ENCODE results near the gene PTPRCAP. TPM values are rescaled to one million over a fixed set of nuclear protein-coding genes. Genes with fewer than 3 reads are reported as not detected.
"Not testable (repeated sequence)": the region's sequence is repeated elsewhere in the genome, so short reads cannot be mapped to it uniquely, and the experiment has no call there.

Gene PTPRCAP
- total and polyA plus RNA-seq, 2 experiments from 2014 or later: 3.3 to 3.5 TPM

GRCh38 chr11:67405196-67405567, 32.3 kb downstream of the PTPRCAP start (continued):
- TF ChIP-seq, protein P1, sequence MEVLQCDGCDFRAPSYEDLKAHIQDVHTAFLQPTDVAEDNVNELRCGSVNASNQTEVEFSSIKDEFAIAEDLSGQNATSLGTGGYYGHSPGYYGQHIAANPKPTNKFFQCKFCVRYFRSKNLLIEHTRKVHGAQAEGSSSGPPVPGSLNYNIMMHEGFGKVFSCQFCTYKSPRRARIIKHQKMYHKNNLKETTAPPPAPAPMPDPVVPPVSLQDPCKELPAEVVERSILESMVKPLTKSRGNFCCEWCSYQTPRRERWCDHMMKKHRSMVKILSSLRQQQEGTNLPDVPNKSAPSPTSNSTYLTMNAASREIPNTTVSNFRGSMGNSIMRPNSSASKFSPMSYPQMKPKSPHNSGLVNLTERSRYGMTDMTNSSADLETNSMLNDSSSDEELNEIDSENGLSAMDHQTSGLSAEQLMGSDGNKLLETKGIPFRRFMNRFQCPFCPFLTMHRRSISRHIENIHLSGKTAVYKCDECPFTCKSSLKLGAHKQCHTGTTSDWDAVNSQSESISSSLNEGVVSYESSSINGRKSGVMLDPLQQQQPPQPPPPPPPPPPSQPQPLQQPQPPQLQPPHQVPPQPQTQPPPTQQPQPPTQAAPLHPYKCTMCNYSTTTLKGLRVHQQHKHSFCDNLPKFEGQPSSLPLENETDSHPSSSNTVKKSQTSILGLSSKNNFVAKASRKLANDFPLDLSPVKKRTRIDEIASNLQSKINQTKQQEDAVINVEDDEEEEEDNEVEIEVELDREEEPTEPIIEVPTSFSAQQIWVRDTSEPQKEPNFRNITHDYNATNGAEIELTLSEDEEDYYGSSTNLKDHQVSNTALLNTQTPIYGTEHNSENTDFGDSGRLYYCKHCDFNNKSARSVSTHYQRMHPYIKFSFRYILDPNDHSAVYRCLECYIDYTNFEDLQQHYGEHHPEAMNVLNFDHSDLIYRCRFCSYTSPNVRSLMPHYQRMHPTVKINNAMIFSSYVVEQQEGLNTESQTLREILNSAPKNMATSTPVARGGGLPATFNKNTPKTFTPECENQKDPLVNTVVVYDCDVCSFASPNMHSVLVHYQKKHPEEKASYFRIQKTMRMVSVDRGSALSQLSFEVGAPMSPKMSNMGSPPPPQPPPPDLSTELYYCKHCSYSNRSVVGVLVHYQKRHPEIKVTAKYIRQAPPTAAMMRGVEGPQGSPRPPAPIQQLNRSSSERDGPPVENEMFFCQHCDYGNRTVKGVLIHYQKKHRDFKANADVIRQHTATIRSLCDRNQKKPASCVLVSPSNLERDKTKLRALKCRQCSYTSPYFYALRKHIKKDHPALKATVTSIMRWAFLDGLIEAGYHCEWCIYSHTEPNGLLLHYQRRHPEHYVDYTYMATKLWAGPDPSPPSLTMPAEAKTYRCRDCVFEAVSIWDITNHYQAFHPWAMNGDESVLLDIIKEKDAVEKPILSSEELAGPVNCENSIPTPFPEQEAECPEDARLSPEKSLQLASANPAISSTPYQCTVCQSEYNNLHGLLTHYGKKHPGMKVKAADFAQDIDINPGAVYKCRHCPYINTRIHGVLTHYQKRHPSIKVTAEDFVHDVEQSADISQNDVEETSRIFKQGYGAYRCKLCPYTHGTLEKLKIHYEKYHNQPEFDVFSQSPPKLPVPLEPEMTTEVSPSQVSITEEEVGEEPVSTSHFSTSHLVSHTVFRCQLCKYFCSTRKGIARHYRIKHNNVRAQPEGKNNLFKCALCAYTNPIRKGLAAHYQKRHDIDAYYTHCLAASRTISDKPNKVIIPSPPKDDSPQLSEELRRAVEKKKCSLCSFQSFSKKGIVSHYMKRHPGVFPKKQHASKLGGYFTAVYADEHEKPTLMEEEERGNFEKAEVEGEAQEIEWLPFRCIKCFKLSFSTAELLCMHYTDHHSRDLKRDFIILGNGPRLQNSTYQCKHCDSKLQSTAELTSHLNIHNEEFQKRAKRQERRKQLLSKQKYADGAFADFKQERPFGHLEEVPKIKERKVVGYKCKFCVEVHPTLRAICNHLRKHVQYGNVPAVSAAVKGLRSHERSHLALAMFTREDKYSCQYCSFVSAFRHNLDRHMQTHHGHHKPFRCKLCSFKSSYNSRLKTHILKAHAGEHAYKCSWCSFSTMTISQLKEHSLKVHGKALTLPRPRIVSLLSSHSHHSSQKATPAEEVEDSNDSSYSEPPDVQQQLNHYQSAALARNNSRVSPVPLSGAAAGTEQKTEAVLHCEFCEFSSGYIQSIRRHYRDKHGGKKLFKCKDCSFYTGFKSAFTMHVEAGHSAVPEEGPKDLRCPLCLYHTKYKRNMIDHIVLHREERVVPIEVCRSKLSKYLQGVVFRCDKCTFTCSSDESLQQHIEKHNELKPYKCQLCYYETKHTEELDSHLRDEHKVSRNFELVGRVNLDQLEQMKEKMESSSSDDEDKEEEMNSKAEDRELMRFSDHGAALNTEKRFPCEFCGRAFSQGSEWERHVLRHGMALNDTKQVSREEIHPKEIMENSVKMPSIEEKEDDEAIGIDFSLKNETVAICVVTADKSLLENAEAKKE (CRISPR knock-in tag; IDR thresholded peaks at IDR 0.05): no peak
- TF ChIP-seq POLR2AphosphoS5 (IDR thresholded peaks at IDR 0.05; ENCODE audit: low read depth) (no peak), ZNF114 (CRISPR knock-in tag; IDR thresholded peaks at IDR 0.05) (no peak), ZNF331 (CRISPR knock-in tag; IDR thresholded peaks at IDR 0.05; ENCODE audit: low read depth) (no peak), CREB1 (CRISPR knock-in tag; IDR thresholded peaks at IDR 0.05; ENCODE audit: low read depth) (no peak), JUNB (IDR thresholded peaks at IDR 0.05; ENCODE audit: unreplicated experiment) (no peak)
- TF ChIP-seq, protein P2, sequence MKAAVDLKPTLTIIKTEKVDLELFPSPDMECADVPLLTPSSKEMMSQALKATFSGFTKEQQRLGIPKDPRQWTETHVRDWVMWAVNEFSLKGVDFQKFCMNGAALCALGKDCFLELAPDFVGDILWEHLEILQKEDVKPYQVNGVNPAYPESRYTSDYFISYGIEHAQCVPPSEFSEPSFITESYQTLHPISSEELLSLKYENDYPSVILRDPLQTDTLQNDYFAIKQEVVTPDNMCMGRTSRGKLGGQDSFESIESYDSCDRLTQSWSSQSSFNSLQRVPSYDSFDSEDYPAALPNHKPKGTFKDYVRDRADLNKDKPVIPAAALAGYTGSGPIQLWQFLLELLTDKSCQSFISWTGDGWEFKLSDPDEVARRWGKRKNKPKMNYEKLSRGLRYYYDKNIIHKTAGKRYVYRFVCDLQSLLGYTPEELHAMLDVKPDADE (IDR thresholded peaks at IDR 0.05): no peak

DNA sequence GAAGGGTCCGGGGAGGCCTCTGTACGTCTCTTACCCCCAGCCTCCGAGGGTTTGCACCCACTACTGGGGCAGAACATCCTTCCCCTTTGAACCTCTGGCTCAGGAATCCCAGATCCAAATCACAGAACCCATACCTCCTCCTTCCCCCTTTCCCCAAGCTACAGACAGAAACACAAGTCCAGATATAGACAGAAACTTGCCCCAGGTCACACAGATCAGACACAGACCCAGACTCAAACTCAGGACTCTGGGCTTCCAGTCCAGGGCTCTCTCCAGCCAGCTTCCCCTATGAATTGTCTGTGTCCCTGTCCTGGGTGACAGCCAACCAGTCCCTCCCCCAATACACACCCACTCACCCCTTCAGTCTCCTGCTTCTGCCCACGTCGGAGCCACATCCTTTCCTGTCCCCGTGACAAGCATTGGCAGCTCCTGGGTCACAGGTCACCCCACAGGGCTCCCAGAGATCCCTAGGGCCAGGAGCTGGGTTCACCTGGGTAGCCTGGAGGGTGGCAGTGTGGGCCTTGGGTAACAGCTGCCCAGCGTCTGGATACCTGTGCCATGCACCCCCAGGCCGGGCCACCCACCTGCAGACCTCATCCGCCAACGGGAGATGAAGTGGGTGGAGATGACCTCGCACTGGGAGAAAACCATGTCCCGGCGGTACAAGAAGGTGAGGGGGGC, 32.8 kb downstream of the PTPRCAP start:
- peaks cover 8% of the 10 kb centered on the region; the same call in 1 of the 2 replicates for H4K20me1 ChIP-seq (replicated peaks; ENCODE audit: insufficient read depth)
- DNase-seq (ENCODE audit: low spot score): no peak
- H3K27me3 ChIP-seq (ENCODE audit: insufficient read depth): no peaks in the 10 kb centered on the region
- Mint-ChIP-seq H3K27ac (peak overlapping the region; percentile 47; the same call in 1 of the 2 replicates), H3K27me3 (ENCODE audit: insufficient read depth, low read depth, poor library complexity) (peaks cover 20% of the 10 kb centered on the region), H3K36me3 (ENCODE audit: low read depth) (peaks cover 9% of the 10 kb centered on the region), H3K9me3 (no peaks in the 10 kb centered on the region), H3K4me1 (peaks cover 18% of the 10 kb centered on the region), H3K4me3 (no peak overlapping the region)
- H2AFZ ChIP-seq: no peak overlapping the region
- H3K9me2 ChIP-seq (ENCODE audit: insufficient read depth): no peaks in the 10 kb centered on the region
- no peaks in the 10 kb centered on the region for H3F3A ChIP-seq (replicated peaks; ENCODE audit: low read depth)
- H3K79me2 ChIP-seq (replicated peaks; ENCODE audit: insufficient read depth): peaks cover 15% of the 10 kb centered on the region
- H3K4me1 ChIP-seq (ENCODE audit: insufficient read depth): peaks cover 11% of the 10 kb centered on the region; the same call in 1 of the 2 replicates
- no peak overlapping the region for H3K4me2 ChIP-seq
- H3K36me3 ChIP-seq (ENCODE audit: insufficient read depth): no peaks in the 10 kb centered on the region
- no peak for TF ChIP-seq ZNF114 (CRISPR knock-in tag; IDR thresholded peaks at IDR 0.05)
- TF ChIP-seq EZH2 (IDR thresholded peaks at IDR 0.05; ENCODE audit: low read depth, unreplicated experiment): no peak
- no peak overlapping the region for H3K27ac ChIP-seq (ENCODE audit: low read depth)
- no peak for ATAC-seq
- no peak overlapping the region for H3K4me3 ChIP-seq

GRCh38 chr11:67403085-67403484, 34.4 kb downstream of the PTPRCAP start:
- peaks cover 19% of the 10 kb centered on the region for H3K4me1 Mint-ChIP-seq
- H3K9me2 ChIP-seq (ENCODE audit: insufficient read depth); H3K9me3 Mint-ChIP-seq; H2AFZ ChIP-seq; ATAC-seq; H3K4me2 ChIP-seq; H4K20me1 ChIP-seq (replicated peaks; ENCODE audit: insufficient read depth); H3K27me3 ChIP-seq (ENCODE audit: insufficient read depth); H3K4me1 ChIP-seq (ENCODE audit: insufficient read depth); DNase-seq (ENCODE audit: low spot score); H3K4me3 Mint-ChIP-seq; H3K4me3 ChIP-seq; H3K27ac Mint-ChIP-seq; H3K27ac ChIP-seq (ENCODE audit: low read depth); H3K36me3 ChIP-seq (ENCODE audit: insufficient read depth); H3F3A ChIP-seq (replicated peaks; ENCODE audit: low read depth): not testable (repeated sequence)
- H3K79me2 ChIP-seq (replicated peaks; ENCODE audit: insufficient read depth): peaks cover 16% of the 10 kb centered on the region
- H3K36me3 Mint-ChIP-seq (ENCODE audit: low read depth): peaks cover 21% of the 10 kb centered on the region
- H3K27me3 Mint-ChIP-seq (ENCODE audit: insufficient read depth, low read depth, poor library complexity): peaks cover 15% of the 10 kb centered on the region
